ENCODE results near the gene IFT43.

The IFT43 gene

DNA sequence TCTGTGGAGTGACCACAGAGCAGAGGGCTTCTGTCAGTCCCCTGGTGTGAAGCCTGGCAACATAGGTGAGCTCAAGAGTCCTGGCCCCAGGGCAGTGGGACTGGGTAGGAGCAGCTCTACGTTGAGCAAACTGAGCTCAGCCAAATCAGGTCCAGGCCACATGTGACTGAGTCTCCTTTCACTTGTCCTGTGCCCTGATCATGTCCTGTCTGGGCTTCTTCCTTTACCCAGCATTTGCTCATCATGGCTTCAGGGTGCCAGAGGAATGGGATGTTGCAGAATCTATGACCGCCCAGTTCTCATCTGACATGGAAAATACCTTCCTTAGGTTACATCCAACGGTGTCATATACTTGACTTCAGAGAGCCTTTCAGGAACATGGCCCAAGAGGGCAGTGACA lies 99.8 kb downstream of the IFT43 start:
- TF ChIP-seq, protein P1, sequence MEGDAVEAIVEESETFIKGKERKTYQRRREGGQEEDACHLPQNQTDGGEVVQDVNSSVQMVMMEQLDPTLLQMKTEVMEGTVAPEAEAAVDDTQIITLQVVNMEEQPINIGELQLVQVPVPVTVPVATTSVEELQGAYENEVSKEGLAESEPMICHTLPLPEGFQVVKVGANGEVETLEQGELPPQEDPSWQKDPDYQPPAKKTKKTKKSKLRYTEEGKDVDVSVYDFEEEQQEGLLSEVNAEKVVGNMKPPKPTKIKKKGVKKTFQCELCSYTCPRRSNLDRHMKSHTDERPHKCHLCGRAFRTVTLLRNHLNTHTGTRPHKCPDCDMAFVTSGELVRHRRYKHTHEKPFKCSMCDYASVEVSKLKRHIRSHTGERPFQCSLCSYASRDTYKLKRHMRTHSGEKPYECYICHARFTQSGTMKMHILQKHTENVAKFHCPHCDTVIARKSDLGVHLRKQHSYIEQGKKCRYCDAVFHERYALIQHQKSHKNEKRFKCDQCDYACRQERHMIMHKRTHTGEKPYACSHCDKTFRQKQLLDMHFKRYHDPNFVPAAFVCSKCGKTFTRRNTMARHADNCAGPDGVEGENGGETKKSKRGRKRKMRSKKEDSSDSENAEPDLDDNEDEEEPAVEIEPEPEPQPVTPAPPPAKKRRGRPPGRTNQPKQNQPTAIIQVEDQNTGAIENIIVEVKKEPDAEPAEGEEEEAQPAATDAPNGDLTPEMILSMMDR (IDR thresholded peaks at IDR 0.05; ENCODE audit: extremely low read depth, insufficient read depth, missing control alignments): no peak
- in situ Hi-C loops (cut with MboI; ENCODE audit: low pct_unique_long_range_greater_than_20kb, low sequenced_read_pairs, unreplicated experiment): no loop called here
- DNase-seq (ENCODE audit: low spot score): no peak

DNA sequence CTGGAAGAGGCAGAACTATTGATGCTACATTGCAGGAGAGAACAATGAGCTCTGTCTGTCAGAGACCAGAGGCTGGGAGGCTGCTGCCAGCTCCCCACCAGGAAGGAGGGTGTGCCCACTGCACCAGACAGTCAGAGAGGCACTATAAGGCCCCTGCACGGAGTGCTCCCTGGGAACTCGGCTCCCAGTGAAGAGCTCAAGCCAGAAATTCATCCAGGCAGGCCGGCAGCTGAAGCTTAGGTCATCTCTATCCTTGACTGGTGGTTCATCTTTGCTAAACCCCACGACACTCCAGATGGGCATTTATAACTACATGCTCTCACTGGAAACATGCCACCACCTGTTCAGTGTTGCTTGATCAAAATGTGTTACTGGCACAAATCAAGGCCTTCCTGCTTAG lies 101.1 kb downstream of the IFT43 start:
- in situ Hi-C loops (cut with MboI; ENCODE audit: low pct_unique_long_range_greater_than_20kb, low sequenced_read_pairs, unreplicated experiment): no loop called here
- TF ChIP-seq, protein P1 (IDR thresholded peaks at IDR 0.05; ENCODE audit: extremely low read depth, insufficient read depth, missing control alignments): no peak
- no peak for DNase-seq (ENCODE audit: low spot score)

DNA sequence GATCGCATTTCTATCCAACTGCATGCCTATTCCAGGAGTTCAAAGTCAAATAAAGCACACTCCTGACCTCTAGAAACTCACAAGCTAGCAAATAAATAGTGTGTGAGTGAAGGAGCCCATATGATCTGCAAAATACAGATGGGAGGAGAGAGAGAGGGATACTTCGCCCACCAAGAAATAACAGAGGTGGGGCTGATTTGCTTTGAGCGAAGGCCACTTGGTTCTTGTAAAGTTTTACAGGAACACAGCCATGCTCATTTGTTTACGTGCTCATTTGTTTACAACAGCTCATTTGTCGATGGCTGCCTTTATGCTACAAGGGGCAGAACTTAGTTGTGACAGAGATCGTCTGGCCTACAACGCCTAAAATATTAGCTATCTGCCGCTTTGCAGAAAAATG lies 102.8 kb downstream of the IFT43 start:
- TF ChIP-seq, protein P1 (IDR thresholded peaks at IDR 0.05; ENCODE audit: extremely low read depth, insufficient read depth, missing control alignments): no peak
- DNase-seq (ENCODE audit: low spot score): no peak
- in situ Hi-C loops (cut with MboI; ENCODE audit: low pct_unique_long_range_greater_than_20kb, low sequenced_read_pairs, unreplicated experiment): no loop called here

DNA sequence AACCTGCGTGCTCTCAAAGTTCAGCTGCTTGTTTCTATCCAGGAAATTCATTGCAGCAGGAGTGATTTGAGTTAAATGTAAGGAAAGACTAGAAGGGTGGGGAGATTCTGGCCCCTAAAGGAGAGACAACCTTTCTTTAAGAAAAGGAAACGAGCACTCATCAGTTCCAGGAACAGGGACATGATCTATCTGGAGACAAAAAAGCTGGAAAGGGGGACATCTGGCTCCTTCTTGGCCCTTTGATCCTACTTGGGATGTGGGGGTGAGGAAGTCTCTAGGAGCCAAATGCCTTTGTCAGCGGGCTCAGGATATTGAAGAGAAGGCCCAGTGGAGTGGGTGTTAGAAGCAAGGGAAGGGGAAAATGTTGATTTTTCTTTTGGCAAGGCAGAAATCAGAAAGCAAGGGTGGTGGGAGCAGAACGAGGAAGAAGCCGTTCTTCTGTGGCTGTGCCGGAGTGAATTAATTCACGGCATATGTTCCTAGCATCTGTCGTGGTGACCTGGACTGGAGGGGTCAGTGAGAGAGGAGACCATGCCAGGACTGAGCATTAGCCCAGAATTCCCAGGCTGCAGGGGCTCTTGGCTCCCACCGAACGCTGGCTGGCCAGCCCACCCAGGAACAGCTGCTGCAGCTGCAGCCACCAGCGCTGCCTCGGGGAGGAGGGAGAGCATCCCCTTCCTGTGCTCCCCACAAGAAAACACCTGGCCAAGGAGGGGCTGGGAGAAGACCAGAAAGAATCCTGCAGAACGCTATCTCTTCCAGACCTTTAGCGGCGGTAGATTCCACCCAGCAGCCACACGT lies 103.4 kb downstream of the IFT43 start:
- in situ Hi-C loops (cut with MboI; ENCODE audit: low pct_unique_long_range_greater_than_20kb, low sequenced_read_pairs, unreplicated experiment): no loop called here
- TF ChIP-seq, protein P1 (IDR thresholded peaks at IDR 0.05; ENCODE audit: extremely low read depth, insufficient read depth, missing control alignments): no peak
- no peak for DNase-seq (ENCODE audit: low spot score)

DNA sequence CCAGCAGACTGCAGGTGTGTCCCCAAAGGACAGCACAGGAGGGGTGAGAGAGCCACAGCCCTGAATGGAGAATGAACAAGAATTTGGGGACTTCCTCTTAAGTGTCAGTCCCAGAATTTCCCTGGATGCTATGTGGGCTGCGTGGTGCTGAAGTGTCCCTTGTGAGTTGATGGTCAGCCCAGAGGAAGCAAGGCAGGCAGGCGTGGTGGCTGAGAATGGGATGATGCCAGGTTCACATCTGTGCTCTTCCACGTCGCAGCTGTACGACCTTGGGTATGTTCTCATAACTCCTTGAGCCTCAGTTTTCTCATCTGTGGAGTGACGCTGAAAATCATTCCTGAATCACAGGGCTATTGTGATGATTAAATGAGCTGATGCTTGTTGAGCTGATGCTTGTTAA lies 104.0 kb downstream of the IFT43 start:
- TF ChIP-seq, protein P1 (IDR thresholded peaks at IDR 0.05; ENCODE audit: extremely low read depth, insufficient read depth, missing control alignments): no peak
- DNase-seq (ENCODE audit: low spot score): no peak
- in situ Hi-C loops (cut with MboI; ENCODE audit: low pct_unique_long_range_greater_than_20kb, low sequenced_read_pairs, unreplicated experiment): no loop called here

DNA sequence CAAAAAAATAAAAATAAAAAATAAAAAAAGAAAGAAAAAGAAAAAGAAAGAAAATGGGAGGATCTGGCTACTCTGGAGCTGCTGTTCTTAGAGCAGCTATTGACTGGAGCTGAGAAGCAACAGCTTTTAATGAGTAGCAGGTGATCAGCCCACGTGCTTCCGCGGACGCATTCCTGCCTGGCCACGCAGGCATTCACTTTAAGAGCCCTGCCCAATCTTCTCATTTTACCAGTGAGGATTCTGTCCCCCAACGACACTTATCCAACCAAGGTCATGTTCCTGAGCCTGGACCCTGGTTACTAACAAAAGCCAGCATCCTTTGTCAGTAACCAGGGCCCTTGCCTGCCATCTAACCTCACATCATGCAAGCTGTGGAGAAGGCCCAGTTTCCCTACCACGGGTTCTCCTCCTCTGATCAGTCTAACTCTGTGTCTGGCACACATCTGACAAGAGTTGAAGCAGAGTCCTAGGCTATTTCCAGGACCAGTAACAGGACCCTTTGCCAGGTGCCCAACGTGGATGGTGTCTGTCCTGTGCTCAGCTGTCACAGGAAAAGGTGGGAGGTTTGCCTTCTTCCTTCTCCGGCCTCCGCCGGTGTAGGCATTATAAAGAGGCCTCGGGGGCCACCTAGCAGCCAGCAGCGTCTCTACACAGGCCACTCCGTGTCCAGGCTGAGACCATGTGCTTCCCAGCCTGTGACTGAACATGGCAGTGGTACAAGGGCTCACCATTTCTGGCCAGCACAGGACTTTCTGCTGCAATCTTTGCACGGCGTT lies 105.2 kb downstream of the IFT43 start:
- TF ChIP-seq, protein P1 (IDR thresholded peaks at IDR 0.05; ENCODE audit: extremely low read depth, insufficient read depth, missing control alignments): peak; percentile 43
- peak; percentile 63 for DNase-seq (ENCODE audit: low spot score)
- in situ Hi-C loops (cut with MboI; ENCODE audit: low pct_unique_long_range_greater_than_20kb, low sequenced_read_pairs, unreplicated experiment): no loop called here

All from GM13977 (cell line).